COLO829 (cell line): Measurements from ENCODE around the gene PRDM9.
"Not testable (repeated sequence)": the region's sequence is repeated elsewhere in the genome, so short reads cannot be mapped to it uniquely, and the experiment has no call there.

Experiments
- DNase-seq: peaks from one replicate; pipeline ENCODE4 v3.0.0; 2012; ENCODE audit warnings: low spot score

The PRDM9 gene

DNA sequence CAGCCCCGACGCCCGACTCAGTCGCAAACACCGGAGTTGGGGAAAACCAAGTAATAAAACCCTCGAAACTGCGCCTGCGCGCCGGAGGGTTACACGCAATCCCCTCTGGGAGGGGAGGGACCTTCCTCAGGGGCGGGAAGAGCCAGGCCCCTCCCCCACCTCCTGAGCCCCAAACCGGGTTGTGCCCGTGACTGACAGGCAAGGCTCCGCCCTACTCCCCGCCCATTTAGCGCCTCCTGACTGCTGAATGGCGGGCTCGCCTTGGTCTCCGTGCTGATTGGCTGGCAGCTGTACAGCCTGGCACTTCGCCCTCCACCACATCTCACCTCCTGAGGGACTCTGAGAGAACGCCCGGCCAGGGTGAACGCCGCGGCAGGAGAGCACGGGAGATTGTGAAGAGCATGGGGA, at the start of gene PRDM9:
Gene PRDM9 (plus strand): TSS at position 332 of the 408 bp plus-strand sequence. CDS start 1,425 bp downstream, outside the sequence.
- DNase-seq = peak; percentile 53

DNA sequence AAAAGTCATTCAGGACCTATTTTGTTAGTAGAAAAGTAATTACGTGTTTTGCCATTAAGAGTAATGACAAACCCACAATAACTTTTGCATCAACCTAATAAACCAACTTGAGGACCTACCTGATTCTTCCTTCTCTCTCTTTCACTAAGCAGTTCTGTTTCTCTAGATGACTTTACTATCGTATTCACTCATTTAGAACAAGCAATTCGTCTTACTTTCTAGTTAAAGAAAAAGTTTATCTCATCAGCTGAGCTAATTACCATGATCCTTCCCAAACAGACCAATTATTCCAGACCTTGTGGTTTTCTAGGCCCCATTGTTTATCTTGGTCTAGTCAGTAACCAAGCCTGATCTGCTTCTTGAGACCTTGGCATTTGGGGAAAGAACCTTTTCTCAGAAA, 49.6 kb upstream of the PRDM9 start:
- no peak for DNase-seq

DNA sequence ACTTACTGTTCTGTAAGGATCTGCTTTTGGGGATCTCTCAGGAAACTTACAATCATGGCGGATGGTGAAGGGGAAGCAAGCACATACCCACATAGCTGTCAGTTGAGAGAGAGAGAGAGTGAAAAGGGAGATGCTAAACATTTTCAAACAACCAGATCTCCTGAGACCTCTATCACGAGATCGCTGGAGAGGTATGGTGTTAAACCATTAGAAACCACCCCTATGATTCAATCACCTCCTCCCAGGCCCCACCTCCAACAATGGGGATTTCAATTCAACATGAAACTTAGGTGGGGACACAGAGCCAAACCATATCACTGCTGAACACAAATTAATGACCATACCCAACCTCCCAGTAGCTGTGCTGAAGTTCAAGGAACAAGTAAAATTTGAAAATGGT, 48.2 kb upstream of the PRDM9 start:
- DNase-seq = no peak

DNA sequence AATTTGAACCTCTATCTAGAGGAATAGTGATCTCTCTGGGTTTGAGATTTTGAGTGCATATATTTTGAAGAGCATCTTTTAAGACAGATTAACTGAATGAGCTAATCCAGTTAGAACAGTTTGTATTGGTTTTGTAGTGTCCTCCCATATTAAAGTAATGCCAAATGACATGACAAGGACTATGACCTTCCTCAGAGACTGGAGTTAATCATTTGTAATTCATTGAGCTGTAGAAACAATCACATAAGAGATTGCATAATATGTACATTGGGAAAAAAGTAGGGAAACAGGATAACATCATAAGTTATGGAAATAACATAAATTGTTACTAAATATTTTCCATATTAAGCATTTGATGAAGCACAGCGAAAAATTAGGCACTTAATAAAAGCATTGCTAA, 45.8 kb upstream of the PRDM9 start:
- no peak for DNase-seq

DNA sequence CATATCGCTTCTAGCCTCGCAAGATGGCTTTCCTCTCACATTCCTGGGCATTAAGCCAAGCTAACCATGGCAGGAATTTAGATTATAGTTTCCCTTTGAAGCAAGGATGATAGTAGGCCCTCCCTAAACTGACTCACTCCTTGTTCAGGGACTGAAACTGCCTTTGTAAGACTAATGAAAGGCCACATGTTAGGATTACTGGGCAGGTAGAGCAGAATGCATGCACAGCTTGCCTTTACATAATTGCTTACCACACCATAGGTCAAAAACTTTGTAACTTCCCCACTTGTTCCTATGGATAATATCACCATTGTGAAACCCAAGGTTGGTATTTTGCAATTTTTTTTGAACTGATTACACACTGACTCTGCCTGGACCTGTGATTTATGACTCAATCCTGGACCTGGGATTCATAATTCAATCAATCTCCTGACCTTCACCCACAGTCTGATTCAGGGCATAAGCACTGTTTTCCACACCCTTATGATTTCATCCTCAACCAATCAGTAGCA, 41.0 kb upstream of the PRDM9 start:
- DNase-seq = peak; percentile 9

DNA sequence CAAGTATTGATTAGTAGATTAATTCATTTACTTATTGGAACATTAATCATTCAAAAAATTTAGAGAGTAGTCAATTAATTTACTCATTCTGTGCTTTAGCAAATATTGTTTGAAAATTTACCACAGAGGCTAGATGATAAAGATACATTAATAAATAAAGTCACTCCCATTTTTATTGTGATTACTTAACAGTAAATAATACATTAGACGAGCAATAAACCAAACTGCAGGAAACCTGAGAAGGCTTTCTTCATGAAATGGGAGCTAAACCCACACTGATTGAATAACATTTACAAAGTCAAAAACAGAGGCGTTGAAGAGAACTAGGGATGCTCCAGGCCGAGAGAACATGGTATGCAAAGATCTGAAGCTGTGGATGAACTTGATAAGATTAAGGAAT, 38.8 kb upstream of the PRDM9 start:
- DNase-seq = no peak

DNA sequence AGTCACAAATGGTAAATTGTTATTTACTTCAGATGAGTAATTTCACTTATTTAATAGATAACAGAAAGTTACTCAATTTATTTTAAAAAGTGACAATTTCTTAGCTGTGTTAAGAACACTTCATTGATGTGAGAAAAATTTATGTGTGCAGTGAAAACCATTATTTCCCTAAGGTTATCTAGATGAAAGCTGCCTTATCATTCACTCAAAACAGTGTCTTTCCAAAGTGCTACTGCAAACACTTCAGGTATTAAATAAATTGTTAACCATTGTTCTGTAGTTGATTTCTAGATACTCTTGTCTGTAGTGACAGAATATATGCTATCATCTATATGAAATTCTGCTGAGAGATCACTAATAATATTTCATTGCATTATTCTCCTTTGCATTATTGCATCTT, 33.5 kb upstream of the PRDM9 start:
- no peak for DNase-seq

DNA sequence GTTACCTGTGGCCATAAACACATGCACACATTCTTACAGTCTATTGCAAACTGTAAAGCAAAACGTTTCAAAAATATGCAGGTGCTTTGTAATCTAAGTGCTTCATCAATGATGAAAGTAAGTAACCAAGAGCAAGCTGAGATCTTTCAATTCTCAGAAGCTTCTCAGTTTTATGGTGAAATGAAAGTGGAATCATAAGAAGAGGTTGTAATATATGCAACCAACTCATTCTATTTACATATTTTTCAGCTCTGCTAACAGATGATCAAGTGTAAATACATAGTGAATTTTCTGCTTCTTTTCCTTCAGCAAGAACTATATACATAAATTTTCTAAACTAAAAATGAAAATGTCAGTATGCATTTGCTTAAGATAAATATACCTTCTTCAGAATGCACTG, 33.1 kb upstream of the PRDM9 start:
- DNase-seq = no peak

DNA sequence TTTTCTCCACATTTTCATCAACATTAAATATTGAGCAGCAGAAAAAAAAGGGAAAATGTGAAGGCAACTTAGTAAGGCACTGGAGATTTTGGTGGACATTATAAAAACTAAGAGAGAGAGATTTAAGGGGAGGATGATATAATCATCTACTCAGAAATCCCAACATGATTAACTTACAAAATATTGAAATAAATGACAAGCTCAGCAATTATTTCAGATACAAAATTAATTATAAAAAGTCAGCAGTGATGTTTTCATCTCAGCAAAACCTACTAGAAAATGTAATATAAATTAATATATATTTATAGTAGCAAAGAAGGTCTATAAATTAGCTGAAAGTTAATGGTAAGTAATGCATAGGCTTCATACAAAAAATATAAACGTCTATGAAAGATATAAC, 30.8 kb upstream of the PRDM9 start:
- no peak for DNase-seq

DNA sequence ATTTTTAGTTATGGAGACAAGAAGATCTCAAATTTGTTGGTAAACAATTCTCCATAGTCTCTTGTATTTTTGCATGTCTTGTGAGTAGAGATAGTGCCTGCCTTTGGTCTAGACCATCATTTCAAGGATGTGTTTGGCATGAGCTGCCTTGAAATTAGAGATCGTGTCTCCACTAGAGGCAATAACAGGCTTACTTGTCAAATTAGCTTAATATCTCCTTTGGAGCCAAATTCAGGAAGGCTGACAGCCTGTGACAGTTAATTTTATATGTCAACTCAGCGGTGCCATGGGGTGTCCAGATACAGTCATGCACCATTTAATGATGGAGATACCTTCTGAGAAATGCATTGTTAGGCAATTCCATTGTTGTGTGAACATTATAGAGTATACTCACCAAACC, 24.8 kb upstream of the PRDM9 start:
- DNase-seq = no peak

DNA sequence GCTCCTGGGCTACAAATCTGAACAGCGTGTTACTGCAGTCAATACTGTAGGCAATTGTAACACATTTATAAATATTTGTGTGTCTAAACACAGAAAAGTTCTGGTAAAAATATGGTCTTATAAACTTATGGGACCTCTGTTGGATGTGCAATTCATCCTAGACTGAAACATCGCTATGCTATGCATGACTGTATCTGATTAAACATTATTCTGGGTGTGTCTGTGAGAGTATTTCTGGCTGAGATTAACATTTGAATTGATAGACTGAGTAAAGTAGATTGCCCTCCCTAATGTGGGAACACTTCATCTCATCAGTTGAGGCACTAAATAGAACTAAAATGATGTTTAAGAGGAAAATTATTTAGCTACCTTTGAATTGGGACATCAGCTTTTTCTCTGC, 24.3 kb upstream of the PRDM9 start:
- DNase-seq = no peak

DNA sequence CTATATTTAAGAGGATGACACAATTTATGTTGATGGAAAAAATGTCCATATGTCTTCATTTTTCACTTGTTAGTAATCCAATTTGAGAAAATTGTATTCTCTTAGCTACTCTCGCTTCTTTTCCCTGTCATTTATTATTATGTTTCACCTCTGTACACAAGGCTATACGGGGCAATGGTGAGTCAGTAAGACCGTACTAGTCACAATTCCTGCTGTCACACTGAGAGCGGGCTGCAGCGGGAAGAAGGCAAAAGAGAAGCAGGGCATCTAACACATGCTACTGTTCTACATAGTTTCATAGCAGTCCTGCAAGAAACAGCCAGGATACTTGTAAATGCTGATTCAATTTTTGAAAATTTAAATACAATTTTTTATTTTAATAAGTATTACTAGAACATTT, 23.3 kb upstream of the PRDM9 start:
- DNase-seq = no peak

DNA sequence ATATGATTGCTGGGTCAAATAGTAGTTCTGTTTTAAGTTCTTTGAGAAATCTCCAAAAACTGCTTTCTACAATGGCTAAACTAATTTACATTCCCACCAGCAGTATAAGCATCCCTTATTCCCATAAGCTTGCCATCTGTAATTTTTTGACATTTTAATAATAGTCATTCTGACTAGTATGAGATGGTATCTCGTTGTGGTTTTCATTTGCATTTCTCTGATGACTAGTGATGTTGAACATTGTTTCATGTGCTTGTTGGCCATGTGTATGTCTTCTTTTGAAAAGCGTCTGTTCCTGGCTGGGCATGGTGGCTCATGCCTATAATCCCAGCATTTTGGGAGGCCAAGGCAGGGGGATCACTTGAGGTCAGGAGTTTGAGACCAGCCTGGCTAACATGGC, 21.2 kb upstream of the PRDM9 start:
- DNase-seq = not testable (repeated sequence)

DNA sequence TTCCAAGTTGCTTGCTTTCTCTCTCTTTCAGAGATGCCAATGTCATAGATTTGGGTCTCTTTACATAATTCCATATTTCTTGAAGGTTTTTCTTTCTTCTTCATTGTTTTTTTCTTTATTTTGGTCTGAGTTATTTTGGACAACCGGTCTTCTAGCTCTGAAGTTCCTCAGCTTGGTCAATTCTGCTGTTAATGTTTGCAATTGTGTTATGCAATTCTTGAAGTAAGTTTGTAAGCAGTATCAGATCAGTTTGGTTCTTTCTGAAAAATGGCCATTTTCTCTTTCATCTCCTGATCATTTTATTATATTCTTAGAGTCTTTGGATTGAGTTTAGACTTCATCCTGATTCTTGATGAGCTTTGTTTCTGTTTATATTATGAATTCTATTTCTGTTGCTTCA, 16.4 kb upstream of the PRDM9 start:
- no peak for DNase-seq

DNA sequence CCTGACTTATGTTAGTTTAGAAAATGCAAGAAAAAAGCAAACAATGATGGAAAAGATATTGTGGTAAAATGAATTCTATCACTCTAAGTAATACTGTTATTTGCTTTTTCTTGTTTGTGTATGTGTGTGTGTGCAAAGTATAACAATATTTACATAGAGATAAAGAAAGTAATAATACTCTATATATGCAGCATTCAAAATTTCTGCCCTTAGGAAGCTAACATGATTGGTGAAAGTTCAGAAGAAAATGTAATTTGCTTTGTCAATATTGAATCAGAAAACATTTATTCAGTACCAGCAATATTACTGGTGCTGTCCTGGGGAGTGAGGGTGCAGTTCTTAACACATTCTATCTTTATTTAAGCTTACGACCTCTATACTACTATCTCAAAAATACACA, 12.9 kb upstream of the PRDM9 start:
- no peak for DNase-seq

DNA sequence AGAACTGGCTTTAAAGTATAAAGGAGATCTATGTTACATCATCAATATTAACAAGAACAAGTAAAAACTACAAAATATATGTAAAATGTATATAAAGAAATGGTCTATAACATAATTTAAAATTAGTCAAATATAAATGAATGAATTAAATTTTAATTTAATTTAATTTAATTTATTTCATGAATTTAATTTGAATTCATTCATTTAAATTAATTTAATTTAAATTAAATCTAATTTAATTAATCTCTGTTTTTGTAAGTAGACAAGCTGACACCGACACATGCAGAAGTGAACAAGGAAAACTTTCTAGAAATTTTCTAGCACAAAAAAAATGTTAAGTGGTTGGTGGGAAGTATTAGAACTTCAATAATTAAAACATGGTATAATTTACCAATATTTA, 10.8 kb upstream of the PRDM9 start:
- DNase-seq = no peak

DNA sequence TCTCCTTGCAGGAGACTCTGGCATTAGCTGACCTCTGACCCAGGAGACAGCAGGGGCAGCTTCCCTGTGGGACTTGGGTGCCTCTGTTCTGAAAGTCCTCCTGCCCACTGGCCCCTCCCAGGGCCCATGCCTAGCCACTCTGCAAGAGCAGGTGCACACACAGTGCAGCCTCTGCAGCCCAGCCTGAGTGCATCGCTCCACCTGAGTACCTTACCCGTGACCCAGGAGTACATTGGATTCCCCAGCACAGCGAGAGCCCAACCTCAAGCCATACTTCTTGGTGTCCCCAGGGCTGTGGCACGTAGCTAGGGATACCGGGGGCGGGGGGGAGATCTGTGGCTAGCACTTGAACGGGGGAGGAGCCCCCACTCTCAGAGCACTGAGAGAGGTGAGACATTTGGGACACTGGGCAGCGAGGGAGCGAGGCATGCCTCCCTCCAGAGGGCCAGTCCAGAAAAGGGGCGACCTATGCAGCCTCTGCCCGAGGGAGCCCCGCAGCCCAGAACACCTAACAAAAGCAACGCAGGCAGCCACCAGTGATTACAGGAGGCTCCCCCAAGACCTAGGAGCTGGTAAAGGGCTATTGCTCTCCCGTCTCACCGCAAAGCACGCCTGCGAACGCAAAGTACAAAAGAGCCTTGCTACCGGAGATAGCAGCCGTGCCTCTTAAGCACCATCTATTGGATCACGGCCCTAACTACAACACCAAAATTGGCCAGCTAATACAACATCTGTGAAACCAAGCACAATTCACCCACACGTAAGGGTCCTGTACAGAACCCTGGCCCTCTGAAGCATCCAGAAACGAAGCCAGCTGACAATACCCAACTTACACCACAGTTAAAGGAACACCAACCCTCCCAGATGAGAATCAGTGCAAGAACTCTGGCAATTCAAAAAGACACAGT, 826 bp upstream of the PRDM9 start:
- peak; percentile 4 for DNase-seq

DNA sequence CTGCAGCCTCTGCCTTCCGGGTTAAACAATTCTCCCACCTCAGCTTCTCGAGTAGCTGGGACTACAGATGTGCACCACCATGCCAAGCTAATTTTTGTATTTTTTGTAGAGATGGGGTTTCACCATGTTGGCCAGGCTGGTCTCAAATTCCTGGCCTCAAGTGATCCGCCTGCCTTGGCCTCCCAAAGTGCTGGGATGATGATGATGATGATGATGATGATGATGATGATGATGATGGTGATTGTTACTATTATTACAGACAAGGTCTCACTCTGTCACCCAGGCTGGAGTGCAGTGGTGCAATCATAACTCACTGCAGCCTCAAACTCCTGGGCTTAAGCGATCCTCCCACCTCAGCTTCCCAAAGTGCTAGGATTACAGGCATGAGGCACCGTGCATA, 3.0 kb downstream of the PRDM9 start:
- not testable (repeated sequence) for DNase-seq

DNA sequence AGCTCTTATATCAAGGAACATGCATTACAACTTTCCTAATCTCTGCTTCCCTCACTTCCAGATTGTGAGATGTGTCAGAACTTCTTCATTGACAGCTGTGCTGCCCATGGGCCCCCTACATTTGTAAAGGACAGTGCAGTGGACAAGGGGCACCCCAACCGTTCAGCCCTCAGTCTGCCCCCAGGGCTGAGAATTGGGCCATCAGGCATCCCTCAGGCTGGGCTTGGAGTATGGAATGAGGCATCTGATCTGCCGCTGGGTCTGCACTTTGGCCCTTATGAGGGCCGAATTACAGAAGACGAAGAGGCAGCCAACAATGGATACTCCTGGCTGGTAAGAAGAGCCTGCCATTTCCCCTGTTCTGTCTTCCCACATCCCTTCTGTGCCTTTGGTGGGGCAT, 15.1 kb downstream of the PRDM9 start:
- no peak for DNase-seq

DNA sequence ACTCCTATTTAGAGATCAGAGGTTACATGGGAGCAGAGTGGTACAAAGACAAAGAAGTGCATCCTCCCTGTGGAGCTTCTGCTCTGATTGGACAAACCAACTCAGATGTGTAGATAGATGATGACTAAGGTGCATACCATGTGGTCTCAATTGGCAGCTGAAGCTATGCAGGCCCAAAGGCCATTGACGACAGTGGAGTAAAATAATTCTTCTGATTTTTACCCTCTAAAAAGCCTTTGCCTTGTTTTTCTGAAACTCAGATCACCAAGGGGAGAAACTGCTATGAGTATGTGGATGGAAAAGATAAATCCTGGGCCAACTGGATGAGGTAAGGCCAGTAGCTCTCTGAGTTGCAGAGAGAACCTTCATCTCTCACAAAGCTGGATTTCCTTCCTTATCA, 15.6 kb downstream of the PRDM9 start:
- no peak for DNase-seq

DNA sequence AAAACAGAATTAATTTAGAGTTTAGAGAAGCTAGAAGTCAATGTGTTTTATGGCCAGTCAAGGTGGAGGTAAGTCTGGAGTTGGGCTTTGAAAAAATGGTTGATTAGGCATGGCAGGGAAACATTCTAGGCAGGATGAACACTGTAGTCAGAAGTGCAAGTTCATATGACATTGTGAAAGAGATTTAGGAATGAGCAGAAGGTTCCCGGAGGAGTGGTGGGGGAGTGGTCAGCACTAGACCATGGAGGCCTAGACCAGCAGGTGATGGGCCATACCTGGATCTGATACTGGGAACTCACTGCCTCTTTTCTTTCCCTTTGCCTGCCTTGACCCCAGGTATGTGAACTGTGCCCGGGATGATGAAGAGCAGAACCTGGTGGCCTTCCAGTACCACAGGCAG, 16.6 kb downstream of the PRDM9 start:
- no peak for DNase-seq

DNA sequence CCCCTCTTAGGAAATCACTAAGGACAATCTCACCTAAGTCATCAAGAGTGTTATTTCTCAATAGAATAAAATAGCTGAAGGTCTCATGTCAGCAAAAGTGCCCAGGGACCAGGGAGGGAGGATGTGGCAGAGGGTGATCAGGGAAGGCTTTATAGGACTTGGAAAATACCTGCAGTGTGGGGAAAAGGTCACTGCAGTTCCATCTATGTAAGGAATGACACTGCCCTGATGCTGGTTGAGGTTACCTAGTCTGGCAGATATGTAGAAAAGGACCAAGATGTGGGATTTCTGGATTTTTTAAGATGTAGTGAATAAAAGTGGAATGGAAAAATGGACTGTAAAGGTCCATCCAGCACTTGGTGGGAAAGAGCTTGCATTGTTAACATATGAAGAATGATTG, 18.3 kb downstream of the PRDM9 start:
- no peak for DNase-seq

DNA sequence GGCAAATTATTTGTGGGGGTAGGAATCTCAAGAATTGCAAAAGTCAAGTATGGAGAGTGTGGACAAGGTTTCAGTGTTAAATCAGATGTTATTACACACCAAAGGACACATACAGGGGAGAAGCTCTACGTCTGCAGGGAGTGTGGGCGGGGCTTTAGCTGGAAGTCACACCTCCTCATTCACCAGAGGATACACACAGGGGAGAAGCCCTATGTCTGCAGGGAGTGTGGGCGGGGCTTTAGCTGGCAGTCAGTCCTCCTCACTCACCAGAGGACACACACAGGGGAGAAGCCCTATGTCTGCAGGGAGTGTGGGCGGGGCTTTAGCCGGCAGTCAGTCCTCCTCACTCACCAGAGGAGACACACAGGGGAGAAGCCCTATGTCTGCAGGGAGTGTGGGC, 19.2 kb downstream of the PRDM9 start:
- DNase-seq = not testable (repeated sequence)
